ENCODE measurements around the gene DRD4. TPM values are rescaled to one million over a fixed set of nuclear protein-coding genes. Genes with fewer than 3 reads are reported as not detected.

DRD4 gene
- total RNA-seq, 2 donors from 2014 or later: 0.69 to 0.79 TPM

GRCh38 chr11:625636-626268, 11.3 kb upstream of the DRD4 start:
- Histone ChIP-seq H3K9ac (ENCODE audit: low read depth in 2 of 2, low read length in 2 of 2) (peak overlapping the region; percentile 53 to 89), H3K27me3 (no peaks in the 10 kb centered on the region), H3K27ac (peak overlapping the region; percentile 90), H3K9me3 (no peaks in the 10 kb centered on the region), H3K4me1 (peaks cover 13% of the 10 kb centered on the region), H3K4me3 (no peak overlapping the region), H3K36me3 (no peaks in the 10 kb centered on the region)
- DNase-seq: peak; percentile 70
- TF ChIP-seq CTCF (IDR thresholded peaks at IDR 0.05): no peak
- intact Hi-C loops (cut with DNase I): no loop called here

GRCh38 chr11:626475-627307, 10.4 kb upstream of the DRD4 start, which contains the start of gene SCT:
SCT (minus strand) TSS chr11:627181; CDS start chr11:627143, 38 bp downstream.
- intact Hi-C loops (cut with DNase I): no loop called here
- Histone ChIP-seq H3K9me3 (no peaks in the 10 kb centered on the region), H3K9ac (ENCODE audit: low read depth in 2 of 2, low read length in 2 of 2) (peak within 1 kb of the TSS in 1 of 2 donors; percentile 53), H3K4me3 (no peak within 1 kb of the TSS), H3K4me1 (peaks cover 13% of the 10 kb centered on the region), H3K27ac (no peak within 1 kb of the TSS), H3K27me3 (no peaks in the 10 kb centered on the region), H3K36me3 (no peaks in the 10 kb centered on the region)
- DNase-seq: no peak
- no peak for TF ChIP-seq CTCF (IDR thresholded peaks at IDR 0.05)

DNA sequence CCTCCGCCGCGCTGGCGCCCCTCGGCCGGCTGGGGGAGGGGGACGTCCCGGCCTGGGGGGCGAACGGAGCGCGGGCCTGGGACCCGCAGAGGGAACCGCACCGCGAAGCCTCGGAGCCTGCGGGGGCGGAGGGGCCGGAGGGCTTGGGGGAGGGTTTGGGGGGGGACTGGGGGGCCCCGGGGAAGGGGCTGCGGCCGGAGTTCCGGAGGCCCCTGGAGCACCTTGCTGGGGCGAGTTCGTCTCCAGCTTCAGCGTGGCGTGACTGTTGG, 9.8 kb upstream of the DRD4 start:
- H3K9me3 ChIP-seq: no peaks in the 10 kb centered on the region
- H3K4me3 ChIP-seq: no peak overlapping the region
- H3K27me3 ChIP-seq: no peaks in the 10 kb centered on the region
- TF ChIP-seq CTCF (IDR thresholded peaks at IDR 0.05): no peak
- no peak for DNase-seq
- no peak overlapping the region for H3K27ac ChIP-seq
- no peaks in the 10 kb centered on the region for H3K36me3 ChIP-seq
- intact Hi-C loops (cut with DNase I): no loop called here
- H3K9ac ChIP-seq (ENCODE audit: low read depth in 2 of 2, low read length in 2 of 2): no peak overlapping the region
- peaks cover 13% of the 10 kb centered on the region for H3K4me1 ChIP-seq

DNA sequence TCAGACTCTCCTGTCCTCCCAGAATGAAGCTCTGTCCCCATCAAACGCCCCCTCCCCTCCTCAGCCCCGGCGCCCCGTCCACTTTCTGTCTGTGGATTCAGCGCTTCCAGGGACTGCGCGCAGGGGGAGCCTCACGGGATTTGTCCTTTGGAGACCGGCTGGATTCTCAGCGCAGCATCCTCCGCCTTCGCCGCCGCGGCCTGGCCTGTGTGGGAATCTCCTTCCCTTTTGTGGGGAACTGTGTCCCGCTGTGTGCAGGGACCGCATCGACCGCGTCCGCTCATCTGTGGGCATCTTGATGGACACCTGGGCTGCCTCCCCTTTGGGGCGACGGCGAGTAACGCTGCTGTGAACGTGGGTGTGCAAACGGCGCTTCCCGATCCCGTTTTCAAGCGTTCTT, 9.0 kb upstream of the DRD4 start:
- no peak overlapping the region for H3K4me3 ChIP-seq
- H3K27me3 ChIP-seq: no peaks in the 10 kb centered on the region
- intact Hi-C loops (cut with DNase I): no loop called here
- H3K27ac ChIP-seq: no peak overlapping the region
- no peak for TF ChIP-seq CTCF (IDR thresholded peaks at IDR 0.05)
- H3K36me3 ChIP-seq: no peaks in the 10 kb centered on the region
- no peak overlapping the region for H3K9ac ChIP-seq (ENCODE audit: low read depth in 2 of 2, low read length in 2 of 2)
- DNase-seq: no peak
- H3K4me1 ChIP-seq: peaks cover 13% of the 10 kb centered on the region
- H3K9me3 ChIP-seq: no peaks in the 10 kb centered on the region

DNA sequence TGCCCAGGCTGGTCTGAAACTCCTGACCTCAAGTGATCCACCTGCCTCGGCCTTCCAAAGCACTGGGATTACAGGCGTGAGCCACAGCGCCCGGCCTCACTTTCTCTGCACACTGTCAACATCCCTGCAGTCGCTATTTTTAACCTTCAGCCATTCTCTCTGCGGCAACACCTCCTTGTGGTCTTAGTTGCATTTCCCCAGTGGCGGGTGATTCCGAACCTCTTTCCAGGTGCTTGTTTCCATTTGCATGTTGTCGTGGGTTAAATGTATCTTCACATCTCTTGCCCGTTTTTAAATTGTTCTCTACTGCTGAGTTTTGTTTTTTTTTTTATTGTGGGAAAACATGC, 7.9 kb upstream of the DRD4 start:
- Histone ChIP-seq H3K36me3 (no peaks in the 10 kb centered on the region), H3K27me3 (no peaks in the 10 kb centered on the region), H3K4me1 (peaks cover 13% of the 10 kb centered on the region), H3K9me3 (no peaks in the 10 kb centered on the region), H3K9ac (ENCODE audit: low read depth in 2 of 2, low read length in 2 of 2) (no peak overlapping the region), H3K4me3 (no peak overlapping the region), H3K27ac (no peak overlapping the region)
- intact Hi-C loops (cut with DNase I): no loop called here
- TF ChIP-seq CTCF (IDR thresholded peaks at IDR 0.05): no peak
- no peak for DNase-seq
